T-helper 22 cell (primary cell): ENCODE data around the gene PIEZO1.
A peak's percentile ranks its signal among the peaks of the same experiment; 100 is the strongest.

ENCODE experiments used
- DNase-seq: peaks from one replicate; pipeline ENCODE4 v3.0.0-alpha.2; 2020; ENCODE audit warnings: low read depth

The PIEZO1 gene

GRCh38 chr16:88720396-88720970 is 64.5 kb downstream of the PIEZO1 start:
- no peak for DNase-seq

DNA sequence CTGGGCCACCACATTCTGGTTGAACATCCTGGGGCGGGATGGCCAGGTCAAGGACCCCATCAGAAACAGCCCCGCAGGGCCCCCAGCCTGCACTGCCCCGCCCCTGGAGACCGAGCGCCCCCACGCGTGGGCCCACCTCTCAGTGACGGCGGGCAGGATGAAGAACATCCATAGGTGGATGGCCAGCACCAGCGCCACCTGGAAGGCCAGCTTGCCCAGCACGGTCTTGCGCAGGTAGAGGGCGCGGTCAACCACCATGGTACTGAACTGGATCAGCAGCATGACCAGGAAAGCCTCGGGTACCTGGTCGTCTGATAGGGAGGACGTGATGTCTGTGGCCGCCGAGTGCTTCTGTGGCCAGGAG is 65.1 kb downstream of the PIEZO1 start:
- no peak for DNase-seq

DNA sequence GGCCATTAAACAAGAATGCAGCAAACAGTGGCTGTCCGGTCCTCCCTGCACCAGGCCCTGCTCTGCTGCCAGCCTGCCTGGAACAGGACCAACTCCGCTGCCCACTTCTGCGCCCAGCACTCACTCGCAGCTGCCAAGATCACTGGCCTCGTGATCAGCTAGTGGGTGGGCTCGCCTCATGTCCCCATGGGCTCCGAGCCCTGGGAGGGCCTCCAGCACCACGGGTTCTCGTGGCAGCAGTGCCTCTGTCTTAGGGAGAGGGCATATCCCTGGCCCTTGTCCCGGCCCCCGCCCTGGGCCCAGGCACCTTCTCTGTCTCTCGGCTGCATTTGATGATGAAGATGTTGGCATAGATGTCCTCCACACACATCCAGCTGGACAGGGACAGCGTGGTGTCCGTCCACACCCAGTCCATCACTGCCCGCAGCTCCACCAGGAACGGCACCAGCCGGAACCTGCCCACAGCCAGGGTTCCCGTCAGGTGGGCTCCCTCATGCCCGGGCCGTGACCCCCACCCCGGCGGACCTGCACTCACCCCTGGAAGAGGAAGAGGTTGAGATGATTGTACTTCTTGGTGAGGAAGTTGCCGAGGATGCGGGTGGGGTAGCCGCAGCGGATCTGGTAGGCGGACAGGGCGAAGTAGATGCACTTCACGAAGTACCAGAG is 65.6 kb downstream of the PIEZO1 start:
- DNase-seq: no peak

- DNase-seq: no peak
These were observed 66.8 kb downstream of the PIEZO1 start for GRCh38 chr16:88718178-88718577.

DNA sequence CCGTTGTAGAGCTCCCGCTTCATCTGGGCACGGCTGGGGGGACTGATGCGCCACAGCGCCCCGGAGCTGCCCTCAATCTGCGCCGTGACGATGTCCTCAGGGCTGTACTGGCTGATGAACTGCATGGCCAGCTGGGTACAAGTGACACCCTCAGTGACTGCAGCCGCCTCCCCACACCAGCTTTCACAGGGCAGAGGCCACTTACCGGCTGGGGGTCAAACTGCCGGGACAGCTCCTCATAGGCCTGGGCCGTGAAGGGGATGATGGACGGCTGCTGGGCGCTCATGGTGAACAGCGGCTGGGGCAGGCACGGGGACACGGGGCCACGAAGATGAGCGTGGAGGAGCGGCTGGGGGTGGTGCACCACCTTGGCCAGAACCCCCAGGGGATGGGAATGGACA is 68.4 kb downstream of the PIEZO1 start:
- DNase-seq: no peak

DNA sequence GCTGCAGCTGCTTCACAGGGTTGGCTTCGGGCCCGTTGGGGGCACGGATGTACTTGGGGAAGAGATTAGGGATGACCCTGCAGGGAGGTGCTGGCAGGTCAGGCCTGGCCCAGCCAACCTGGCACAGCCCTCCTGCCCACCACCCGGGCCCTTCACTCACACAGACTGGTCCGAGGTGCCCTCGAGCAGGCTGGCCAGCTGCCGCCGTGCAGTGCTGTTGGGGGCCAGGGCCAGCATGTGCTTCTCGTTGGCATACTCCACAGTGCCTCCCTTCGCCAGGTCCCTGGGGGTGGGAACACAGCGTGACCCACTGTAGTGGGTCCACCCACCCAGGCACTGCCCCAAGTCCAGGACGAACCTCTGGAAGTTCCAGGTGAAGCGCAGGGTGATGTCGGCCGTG is 68.8 kb downstream of the PIEZO1 start:
- DNase-seq: no peak

DNA sequence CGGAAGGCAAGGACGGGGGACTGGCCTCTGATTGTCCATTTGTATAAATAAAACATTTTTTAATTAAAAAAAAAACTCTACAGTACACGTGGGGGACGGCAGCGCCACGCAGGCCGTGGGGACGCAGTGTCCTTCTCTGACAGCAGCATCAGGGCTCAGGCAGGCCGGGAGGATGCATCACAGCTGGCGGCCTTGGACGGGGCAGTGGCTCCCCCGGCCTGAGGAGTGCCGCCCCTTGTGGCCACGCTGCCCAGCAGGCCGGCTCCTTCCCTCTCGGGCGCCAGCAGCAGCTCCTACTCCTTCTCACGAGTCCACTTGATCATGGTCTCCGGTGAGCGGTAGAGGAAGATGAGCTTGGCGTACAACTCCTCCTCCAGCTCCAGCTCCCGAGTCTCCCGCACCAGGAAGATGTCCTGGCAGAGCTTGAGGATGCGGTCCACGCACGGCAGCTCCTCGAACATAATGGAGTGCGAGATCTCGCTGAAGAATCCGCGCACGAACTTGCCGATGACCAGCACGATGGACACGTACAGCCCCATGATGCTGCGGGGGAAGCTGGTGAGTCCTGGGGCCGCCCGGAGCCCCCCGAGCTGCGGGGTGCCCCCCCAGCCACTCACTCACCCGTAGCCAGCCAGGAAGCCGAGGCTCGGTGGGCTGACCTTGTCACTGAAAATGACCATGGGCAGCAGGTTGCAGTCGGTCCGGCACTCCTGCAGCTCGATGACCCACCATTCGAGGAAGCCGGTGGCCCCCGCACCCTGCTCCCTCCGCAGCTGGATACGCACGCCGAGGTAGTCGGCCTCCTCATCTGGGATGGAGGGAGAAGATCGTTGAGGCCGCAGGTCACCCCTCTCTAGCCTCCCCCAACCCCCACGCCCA is 69.5 kb downstream of the PIEZO1 start:
- DNase-seq: no peak

DNA sequence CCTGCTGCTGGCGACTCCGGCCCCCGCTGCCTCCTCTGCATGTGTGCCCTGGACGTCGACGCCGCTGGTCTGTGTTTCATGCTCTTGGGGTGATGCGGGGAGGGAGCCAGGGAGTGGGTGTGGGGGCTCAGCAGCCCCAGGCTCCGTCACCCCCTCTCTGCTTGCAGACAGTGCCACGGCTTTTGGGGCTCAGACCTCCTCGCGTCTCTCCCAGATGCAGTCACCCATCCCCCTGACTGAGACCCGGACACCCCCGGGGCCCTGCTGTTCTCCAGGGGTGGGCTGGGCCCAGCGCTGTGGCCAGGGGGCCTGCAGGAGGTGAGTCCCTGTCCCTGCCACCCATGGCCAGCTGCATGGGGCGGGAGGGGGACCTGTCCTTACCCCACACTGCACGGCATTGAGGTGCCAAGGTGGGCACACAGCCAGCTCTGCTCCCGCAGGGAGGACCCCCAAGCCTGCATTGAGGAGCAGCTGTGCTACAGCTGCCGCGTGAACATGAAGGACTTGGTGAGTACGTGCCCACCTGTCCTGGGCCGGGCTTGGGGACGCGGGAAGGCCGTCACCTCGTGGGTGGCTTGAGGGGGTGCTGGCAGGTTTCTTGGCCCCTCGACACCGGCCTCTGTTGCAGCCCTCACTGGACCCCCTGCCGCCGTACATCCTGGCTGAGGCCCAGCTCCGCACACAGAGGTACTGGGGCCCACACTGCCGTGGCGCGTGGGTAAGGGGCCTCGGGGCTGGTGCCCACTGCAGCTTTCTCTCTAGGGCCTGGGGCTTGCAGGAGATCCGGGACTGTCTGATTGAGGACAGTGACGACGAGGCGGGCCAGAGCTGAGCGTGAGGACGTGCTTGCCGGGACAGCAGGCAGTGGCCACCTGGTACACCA is 70.4 kb downstream of the PIEZO1 start:
- DNase-seq: no peak

GRCh38 chr16:88713568-88714419 is 71.2 kb downstream of the PIEZO1 start:
- DNase-seq: no peak

DNA sequence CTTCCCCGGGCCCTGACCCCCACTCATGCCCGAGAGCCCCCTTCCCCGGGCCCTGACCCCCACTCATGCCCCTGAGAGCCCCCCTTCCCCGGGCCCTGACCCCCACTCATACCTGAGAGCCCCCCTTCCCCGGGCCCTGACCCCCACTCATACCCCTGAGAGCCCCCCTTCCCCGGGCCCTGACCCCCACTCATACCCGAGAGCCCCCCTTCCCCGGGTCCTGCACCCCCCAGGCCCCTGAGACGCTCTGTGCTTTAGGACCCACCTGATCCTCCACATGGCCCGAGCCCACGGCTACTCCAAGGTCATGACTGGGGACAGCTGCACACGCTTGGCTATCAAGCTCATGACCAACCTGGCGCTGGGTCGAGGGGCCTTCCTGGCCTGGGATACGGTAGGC is 72.0 kb downstream of the PIEZO1 start:
- DNase-seq: no peak

GRCh38 chr16:88712362-88712979 is 72.5 kb downstream of the PIEZO1 start:
- no peak for DNase-seq

GRCh38 chr16:88711750-88712340 is 73.2 kb downstream of the PIEZO1 start:
- DNase-seq: no peak

- no peak for DNase-seq
These were observed 74.5 kb downstream of the PIEZO1 start for GRCh38 chr16:88710556-88710955.

- no peak for DNase-seq
These were observed 77.8 kb downstream of the PIEZO1 start for GRCh38 chr16:88706965-88707826.

- DNase-seq: peak; percentile 87
These were observed 78.6 kb downstream of the PIEZO1 start, which contains the start of the genes CTU2 and RNF166 for GRCh38 chr16:88706229-88706964. Gene CTU2 (plus strand): TSS chr16:88706503. CDS start chr16:88706531, 28 bp downstream. Gene RNF166 (minus strand): TSS chr16:88706408. CDS start chr16:88706325, 83 bp downstream.

DNA sequence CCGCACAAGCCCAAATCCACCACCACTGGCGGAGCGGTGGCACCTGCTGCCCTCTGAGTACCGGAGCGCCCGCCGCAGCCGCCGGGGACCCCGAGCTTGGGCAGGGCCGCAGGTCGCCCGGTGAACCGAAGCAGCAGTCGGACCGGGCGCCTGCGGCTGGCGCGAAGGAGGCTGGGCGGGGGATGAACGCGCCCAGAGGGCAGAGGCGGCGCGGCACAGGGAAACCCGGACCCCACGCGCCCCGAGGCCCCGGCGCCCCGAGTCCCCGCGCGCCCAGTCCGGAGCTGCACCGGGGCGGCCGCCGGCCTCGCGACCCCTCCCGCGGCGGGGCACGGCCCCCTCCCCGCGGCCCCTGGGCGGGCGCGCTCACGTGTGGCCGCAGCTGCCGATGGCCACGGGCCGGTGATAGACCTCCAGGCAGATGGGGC is 79.2 kb downstream of the PIEZO1 start:
- DNase-seq: no peak

GRCh38 chr16:88705076-88705684 is 79.8 kb downstream of the PIEZO1 start:
- DNase-seq: peak; percentile 54
